ENCODE data around the gene TMCC3.

- TF ChIP-seq CTCF (IDR thresholded peaks at IDR 0.05), result no peak
- TF ChIP-seq POLR2A (IDR thresholded peaks at IDR 0.05), result no peak
- no peak for TF ChIP-seq POLR2AphosphoS5 (IDR thresholded peaks at IDR 0.05)
Measured at GRCh38 chr12:94534774-94535509, 115.4 kb downstream of the TMCC3 start.

Measured in suprapubic skin (tissue), 4 donors.